Astrocyte of the cerebellum (primary cell): ENCODE data around the gene DNASE1L2.

Experiments used
- DNase-seq: peaks from one replicate; pipeline ENCODE4 v3.0.0-alpha.2; 2011; ENCODE audit warnings: low read depth
- H3K4me3 ChIP-seq: 2 replicates; pipeline ENCODE4 v1.5.1; 2011; ENCODE audit warnings: mild to moderate bottlenecking, low read depth, low read length, moderate library complexity
- CTCF ChIP-seq: IDR thresholded peaks from 2 replicates; pipeline ENCODE4 v1.5.1; 2012; ENCODE audit warnings: low read length, low read depth, moderate library complexity, mild to moderate bottlenecking; ENCODE audit errors: missing control alignments
- in situ Hi-C: cut with HindIII; loops from 2 replicates; pipeline ENCODE4 v1.10.0; 2017; ENCODE audit warnings: low sequenced_read_pairs

Gene DNASE1L2

DNA sequence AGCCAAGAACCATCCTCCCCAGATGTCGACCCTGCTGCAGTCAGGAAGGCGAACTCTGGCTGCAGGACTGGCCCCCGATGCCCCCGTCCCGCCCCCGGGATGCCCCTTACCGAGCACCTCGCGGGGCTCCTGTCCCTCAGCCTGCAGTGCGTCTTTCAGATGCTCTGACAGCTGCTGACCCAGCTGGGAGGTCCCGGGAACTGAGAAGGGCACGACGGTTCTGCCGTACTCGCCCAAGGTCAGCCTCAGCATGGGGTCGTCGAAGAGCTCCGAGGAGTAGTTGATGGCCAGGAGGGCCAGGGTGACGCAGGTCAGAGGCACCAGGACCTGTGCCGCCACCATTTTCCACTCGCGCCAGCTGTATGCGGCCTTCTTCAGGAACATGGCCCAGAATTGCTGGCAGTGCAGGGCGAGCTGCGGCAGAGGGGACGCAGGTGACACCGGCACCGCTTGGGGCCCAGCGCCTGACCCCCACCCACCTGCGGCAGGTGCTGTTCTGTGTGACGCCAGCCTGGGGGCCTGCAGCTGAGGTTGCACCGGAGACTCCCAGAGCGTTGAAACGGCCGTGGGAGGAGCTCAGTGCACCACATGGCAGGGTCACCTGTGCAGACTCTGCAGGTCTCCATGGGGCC lies 51.8 kb downstream of the DNASE1L2 start:
- in situ Hi-C loops: no loop called here
- no peak for TF ChIP-seq CTCF
- no peak overlapping the region for H3K4me3 ChIP-seq
- no peak for DNase-seq
